ENCODE measurements around the gene TM2D1.

DNA sequence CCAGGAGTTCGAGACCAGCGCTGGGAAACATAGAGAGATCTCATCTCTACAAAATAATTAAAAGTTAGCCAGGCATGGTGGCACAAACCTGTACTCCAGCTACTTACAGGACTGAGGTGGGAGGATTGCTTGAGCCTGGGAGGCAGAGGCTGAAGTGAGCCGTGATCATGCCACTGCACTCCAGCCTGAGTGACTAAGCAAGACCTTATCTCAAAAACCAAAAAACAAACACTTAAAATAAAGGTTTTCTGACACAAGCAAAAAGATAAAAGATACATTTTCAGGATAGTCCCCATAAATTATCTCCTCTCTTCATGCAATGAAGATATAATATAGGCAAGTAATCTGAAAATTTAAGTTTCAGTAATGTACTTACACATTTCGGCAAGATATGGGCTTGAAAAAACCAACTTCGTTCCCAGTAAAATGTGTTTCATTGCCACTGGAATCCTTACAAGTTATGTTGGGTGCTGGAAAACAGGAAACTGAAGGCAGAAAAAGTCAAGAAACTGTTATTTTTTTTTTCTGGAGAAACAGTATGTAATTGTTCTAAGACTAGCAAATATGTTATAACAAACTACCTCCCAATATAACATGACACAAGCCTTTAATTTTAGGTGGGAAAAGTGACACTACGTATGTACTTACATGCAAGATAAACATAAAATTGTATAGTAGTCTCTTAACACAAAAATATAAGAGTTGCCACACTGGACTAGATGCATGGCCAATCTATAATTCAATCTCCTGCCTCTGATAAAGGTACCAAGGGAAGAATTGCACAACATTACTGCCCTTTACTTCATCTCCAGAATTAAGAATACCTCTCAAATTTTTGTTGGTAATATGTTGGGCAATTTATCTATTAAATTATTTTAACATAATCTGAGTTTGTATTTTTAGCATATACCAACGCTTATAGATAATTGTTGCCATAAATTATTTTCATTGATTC is 15.7 kb downstream of the TM2D1 start:
- TF ChIP-seq, protein P1, sequence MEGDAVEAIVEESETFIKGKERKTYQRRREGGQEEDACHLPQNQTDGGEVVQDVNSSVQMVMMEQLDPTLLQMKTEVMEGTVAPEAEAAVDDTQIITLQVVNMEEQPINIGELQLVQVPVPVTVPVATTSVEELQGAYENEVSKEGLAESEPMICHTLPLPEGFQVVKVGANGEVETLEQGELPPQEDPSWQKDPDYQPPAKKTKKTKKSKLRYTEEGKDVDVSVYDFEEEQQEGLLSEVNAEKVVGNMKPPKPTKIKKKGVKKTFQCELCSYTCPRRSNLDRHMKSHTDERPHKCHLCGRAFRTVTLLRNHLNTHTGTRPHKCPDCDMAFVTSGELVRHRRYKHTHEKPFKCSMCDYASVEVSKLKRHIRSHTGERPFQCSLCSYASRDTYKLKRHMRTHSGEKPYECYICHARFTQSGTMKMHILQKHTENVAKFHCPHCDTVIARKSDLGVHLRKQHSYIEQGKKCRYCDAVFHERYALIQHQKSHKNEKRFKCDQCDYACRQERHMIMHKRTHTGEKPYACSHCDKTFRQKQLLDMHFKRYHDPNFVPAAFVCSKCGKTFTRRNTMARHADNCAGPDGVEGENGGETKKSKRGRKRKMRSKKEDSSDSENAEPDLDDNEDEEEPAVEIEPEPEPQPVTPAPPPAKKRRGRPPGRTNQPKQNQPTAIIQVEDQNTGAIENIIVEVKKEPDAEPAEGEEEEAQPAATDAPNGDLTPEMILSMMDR (conservative IDR thresholded peaks at IDR 0.05; ENCODE audit: low read depth, low read length), result no peak
- TF ChIP-seq EZH2 (IDR thresholded peaks at IDR 0.05; ENCODE audit: borderline replicate concordance, low read depth, low read length, poor library complexity, severe bottlenecking), result no peak

Data from A673 (cell line).